ENCODE results near the gene RPTOR. TPM values are rescaled to one million over a fixed set of nuclear protein-coding genes. Genes with fewer than 3 reads are reported as not detected.

The RPTOR gene
- total and polyA plus RNA-seq, 10 of the 15 experiments (the other 5 are each of a cell fraction or from before 2014, with no cell fraction given): 0.18 to 32.1 (median 7.8) TPM

DNA sequence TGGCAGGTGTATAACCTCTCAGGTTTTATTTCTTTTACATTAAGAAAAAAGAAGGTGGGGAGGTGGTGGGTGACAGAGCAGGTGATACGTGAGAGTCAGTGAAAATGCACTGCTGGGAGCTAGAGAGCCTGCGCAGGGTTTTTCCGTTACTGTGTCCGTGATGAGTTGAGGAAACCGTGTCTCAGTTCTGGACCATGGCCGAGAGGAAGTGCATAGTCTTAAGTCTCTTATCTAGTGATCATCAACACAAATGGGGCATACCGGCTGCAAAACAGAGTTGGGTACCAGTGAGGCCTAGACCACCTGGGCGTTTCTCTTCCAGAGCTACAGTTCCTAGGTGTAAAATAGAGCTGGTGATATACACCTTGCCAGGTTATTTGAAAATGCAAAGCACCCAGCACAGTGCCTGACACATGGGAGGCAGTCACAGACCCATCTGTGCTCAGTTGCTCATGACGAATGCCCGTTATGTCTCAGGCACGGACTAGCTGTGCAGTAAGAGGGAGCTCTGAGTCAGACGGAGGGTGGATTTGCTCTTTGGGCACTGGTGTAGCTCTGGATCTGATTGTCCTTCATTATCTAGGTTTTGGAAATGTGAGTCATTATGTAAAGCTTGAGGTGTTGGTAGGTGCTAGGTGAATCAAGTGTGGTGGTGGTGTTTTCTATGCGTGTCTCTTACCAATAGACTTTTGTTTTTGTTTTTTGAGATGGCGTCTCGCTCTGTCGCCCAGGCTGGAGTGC is 60.9 kb downstream of the RPTOR start (continued):
- TF ChIP-seq CEBPZ (IDR thresholded peaks at IDR 0.05; ENCODE audit: low read depth, low read length) (no peak), RAD51 (IDR thresholded peaks at IDR 0.05) (no peak), MEF2A (IDR thresholded peaks at IDR 0.05; ENCODE audit: insufficient read depth, low read depth, low read length) (no peak), BCL11A (IDR thresholded peaks at IDR 0.05; ENCODE audit: low read depth, low read length) (peak; percentile 85), SP1 (IDR thresholded peaks at IDR 0.05; ENCODE audit: low read depth, low read length) (peak; percentile 39), NRF1 (conservative IDR thresholded peaks at IDR 0.05; ENCODE audit: low read depth, low read length) (0 out of 2 replicates have a peak, but pooled peaks have one; percentile 36), DPF2 (IDR thresholded peaks at IDR 0.05) (peak; percentile 65), CUX1 (IDR thresholded peaks at IDR 0.05; ENCODE audit: insufficient replicate concordance, low read depth, low read length) (no peak), SPI1 (IDR thresholded peaks at IDR 0.05; ENCODE audit: borderline replicate concordance, insufficient read depth, low read depth, low read length) (peak; percentile 81), RUNX3 (IDR thresholded peaks at IDR 0.05; ENCODE audit: low read length) (peak; percentile 85), IKZF2 (IDR thresholded peaks at IDR 0.05) (peak; percentile 59 to 69), RB1 (IDR thresholded peaks at IDR 0.05; ENCODE audit: borderline replicate concordance) (no peak), IKZF1 (conservative IDR thresholded peaks at IDR 0.05) (peak; percentile 64), HDGF (IDR thresholded peaks at IDR 0.05) (peak; percentile 53; the same call in 1 of the 2 replicates), BACH1 (IDR thresholded peaks at IDR 0.05; ENCODE audit: borderline replicate concordance) (peak; percentile 23; the same call in 1 of the 2 replicates), BHLHE40 (IDR thresholded peaks at IDR 0.05; ENCODE audit: borderline replicate concordance in 1 of 2, low read depth in 2 of 2, low read length in 1 of 2) (peak in 1 of 2 experiments; percentile 43; a peak in 1 of 4 replicates), HCFC1 (IDR thresholded peaks at IDR 0.05; ENCODE audit: low read length) (no peak)
- TF ChIP-seq, protein P1, sequence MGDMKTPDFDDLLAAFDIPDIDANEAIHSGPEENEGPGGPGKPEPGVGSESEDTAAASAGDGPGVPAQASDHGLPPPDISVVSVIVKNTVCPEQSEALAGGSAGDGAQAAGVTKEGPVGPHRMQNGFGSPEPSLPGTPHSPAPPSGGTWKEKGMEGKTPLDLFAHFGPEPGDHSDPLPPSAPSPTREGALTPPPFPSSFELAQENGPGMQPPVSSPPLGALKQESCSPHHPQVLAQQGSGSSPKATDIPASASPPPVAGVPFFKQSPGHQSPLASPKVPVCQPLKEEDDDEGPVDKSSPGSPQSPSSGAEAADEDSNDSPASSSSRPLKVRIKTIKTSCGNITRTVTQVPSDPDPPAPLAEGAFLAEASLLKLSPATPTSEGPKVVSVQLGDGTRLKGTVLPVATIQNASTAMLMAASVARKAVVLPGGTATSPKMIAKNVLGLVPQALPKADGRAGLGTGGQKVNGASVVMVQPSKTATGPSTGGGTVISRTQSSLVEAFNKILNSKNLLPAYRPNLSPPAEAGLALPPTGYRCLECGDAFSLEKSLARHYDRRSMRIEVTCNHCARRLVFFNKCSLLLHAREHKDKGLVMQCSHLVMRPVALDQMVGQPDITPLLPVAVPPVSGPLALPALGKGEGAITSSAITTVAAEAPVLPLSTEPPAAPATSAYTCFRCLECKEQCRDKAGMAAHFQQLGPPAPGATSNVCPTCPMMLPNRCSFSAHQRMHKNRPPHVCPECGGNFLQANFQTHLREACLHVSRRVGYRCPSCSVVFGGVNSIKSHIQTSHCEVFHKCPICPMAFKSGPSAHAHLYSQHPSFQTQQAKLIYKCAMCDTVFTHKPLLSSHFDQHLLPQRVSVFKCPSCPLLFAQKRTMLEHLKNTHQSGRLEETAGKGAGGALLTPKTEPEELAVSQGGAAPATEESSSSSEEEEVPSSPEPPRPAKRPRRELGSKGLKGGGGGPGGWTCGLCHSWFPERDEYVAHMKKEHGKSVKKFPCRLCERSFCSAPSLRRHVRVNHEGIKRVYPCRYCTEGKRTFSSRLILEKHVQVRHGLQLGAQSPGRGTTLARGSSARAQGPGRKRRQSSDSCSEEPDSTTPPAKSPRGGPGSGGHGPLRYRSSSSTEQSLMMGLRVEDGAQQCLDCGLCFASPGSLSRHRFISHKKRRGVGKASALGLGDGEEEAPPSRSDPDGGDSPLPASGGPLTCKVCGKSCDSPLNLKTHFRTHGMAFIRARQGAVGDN (IDR thresholded peaks at IDR 0.05): no peak
